Prostate gland (tissue), 2 donors: ENCODE measurements around the gene PFN3.

ENCODE experiments used
- CTCF ChIP-seq, 4 experiments: fragments of 200-600 bp in 2 of 4; fragments of 450-650 bp in 2 of 4; sonication (generic) in 2 of 4; IDR thresholded peaks; 1 replicate in 3 of 4; 2 replicates in 1 of 4; pipeline ENCODE4 v1.5.1; 2016 to 2019; ENCODE audit warnings: antibody characterized with exemption in 4 of 4, mild to moderate bottlenecking in 2 of 4, moderate library complexity in 2 of 4
- POLR2A ChIP-seq: fragments of 450-650 bp; IDR thresholded peaks from one replicate; pipeline ENCODE4 v1.6.1; 2016; ENCODE audit warnings: antibody characterized with exemption, mild to moderate bottlenecking
- POLR2AphosphoS5 ChIP-seq: sonication (generic); formaldehyde crosslinking; IDR thresholded peaks from one replicate; pipeline ENCODE4 v1.6.1; 2017; ENCODE audit warnings: antibody characterized with exemption

- TF ChIP-seq POLR2A (no peak), CTCF (IDR thresholded peaks at IDR 0.05) (no peak), POLR2AphosphoS5 (no peak)
These were observed 45.8 kb downstream of the PFN3 start for GRCh38 chr5:177354711-177355110.
